ENCODE measurements around the gene ZFYVE16.
"Not testable (repeated sequence)": the region's sequence is repeated elsewhere in the genome, so short reads cannot be mapped to it uniquely, and the experiment has no call there.

ZFYVE16 gene

GRCh38 chr5:80407735-80408483 is at the start of gene ZFYVE16:
ZFYVE16 (plus strand) TSS chr5:80408064; CDS start chr5:80434148, 26,084 bp downstream.
- peak; percentile 93 for DNase-seq

DNA sequence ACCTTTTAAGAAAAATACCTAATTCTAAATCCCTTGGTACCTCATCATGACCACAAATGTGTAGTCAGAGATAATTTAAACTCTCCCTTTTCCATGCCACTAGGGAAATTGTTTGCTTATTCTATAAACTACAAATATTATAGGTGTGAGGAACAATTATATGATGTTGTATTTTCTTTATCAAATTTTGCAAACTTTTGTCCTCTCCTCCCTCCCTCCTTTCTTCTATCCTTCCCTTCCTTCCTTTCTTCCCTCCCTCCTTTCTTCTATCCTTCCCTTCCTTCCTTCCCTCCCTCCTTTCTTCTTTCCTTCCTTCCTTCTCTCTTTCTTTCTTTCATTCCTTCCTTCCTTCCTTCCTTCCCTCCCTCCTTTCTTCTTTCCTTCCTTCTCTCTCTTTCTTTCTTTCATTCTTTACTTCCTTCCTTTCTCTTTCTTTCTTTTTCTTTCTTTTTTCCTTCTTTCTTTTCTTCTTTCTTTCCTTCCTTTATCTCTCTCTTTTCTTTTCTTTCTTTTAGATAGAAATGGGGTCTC is 46.9 kb upstream of the ZFYVE16 start:
- no peak for DNase-seq

DNA sequence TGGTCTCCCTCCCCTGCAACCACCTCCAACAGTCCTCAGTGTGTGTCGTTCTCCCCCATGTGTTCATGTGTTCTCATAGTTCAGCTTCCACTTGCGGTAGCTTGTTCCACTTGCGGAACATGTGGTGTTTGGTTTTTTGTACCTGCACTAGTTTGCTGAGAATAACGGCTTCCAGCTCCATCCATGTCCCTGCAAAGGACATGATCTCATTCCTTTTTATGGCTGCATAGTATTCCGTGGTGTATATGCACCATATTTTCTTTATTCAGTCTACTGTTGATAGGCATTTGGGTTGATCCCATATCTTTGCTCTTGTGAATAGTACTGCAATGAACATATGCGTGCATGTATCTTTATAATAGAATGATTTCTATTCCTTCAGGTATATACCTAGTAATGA is 43.0 kb upstream of the ZFYVE16 start:
- DNase-seq: no peak

DNA sequence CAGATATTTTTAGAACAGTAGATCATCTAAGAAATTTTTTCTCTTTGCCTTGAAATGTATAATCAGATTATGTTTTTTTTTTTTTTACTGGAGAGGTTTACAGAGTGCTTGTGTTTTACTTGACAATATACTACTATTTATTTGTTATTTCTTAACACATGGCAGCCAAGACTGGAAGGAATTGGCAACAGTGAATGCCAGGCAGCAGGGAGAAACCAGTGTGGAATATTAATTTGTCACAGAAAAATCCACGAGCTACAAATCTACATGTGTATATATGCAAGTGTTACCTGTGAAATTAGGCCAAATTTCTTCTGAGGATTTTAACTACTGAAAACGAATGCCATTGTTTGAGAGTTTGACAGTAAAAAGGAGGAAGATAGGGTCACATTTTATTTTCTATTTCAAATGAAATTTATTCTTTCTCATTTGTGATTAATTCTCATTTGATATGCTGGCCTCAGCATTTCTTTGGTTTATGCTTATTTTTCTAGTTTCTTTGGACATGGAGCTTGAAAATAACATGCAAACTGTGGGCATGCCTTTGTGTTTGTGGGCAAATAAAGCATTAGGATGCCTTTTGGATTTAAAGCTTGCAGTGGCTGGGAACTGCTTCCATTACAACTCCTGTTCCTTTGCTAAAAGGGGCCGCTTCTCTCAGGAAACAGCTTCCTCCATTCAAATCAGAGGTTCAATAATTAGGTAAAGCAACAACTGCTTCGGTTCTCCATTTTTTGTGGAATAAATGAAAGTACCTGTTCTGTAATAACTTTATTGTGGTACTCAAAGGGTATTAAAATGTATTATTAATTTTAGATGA is 39.0 kb upstream of the ZFYVE16 start:
- DNase-seq: no peak

- no peak for DNase-seq
These were observed 38.3 kb upstream of the ZFYVE16 start for GRCh38 chr5:80369521-80369920.

GRCh38 chr5:80370390-80370789 is 37.5 kb upstream of the ZFYVE16 start:
- no peak for DNase-seq

DNA sequence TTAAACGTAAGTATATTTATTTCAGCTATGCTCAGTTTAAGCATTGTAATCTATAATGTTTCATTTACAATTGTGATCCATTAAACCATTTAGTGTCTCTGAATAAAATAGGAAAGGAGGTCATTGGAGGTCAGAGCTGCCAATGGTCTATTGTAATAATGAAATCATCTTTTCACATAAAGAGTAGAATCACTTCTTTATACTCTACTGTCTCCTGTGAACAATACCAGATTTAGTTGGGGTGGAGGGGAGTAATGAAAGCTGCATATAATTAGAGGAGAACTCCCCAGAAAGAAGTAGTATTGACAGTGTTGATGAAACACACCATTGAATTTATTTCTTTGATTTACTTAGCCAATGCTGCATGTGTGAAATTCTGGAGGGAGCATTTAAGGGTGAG is 35.1 kb upstream of the ZFYVE16 start:
- DNase-seq: no peak

GRCh38 chr5:80374188-80374587 is 33.7 kb upstream of the ZFYVE16 start:
- no peak for DNase-seq

DNA sequence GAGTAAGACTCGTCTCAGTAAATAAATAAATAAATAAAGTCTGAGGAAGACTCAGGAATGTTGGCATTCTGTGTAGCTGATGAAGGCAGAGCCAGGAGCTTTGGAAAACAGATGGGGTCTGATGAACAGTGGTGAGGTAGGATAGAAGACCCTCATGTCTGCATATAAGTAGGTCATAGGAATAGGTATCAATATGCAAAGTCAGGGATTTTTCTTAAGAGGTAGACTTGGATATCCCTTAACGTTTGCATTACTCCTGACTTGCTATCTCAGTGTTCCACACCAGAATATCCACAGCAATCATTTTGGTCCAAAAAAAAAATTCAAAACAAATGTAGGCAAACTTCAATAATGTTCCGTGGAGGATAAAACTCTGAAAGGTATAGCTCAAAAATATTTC is 31.3 kb upstream of the ZFYVE16 start:
- DNase-seq: no peak

GRCh38 chr5:80382488-80382887 is 25.4 kb upstream of the ZFYVE16 start:
- DNase-seq: no peak

DNA sequence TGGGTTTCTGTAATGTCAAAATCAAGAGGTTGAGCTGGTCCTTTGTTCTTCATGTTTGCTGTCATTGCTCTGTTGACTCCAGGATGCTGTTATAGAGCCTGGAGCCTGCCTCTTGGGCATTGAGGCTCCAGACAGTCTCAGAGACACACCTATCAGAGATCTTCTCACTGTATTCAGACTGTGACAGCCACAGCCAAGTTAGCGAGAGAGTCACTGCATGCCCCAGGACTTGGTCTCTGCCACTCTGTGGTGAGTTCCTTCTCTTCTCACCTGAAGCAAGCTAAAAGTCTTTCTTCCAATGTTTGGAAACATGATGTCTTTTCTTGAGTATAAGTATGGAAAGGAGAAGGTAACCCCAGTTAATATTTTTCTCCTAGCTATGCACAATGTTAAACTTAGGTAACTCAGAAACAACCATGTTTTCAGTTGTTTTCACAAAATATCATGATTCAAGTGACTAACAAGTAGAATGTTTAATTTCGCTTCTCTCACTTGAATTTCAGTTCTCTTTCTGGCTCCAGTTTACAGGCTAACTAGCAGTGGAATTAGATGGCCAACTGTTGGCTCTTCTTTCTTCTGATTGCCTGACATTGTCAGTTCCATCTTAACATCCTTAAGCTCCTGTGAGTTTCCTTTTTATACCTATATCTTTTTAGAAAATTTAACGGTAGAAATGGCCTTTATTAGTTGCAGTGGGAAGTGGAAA is 20.6 kb upstream of the ZFYVE16 start:
- no peak for DNase-seq

- no peak for DNase-seq
These were observed 18.3 kb upstream of the ZFYVE16 start for GRCh38 chr5:80389580-80389979.

GRCh38 chr5:80390413-80390812 is 17.5 kb upstream of the ZFYVE16 start:
- DNase-seq: not testable (repeated sequence)

GRCh38 chr5:80391267-80391666 is 16.6 kb upstream of the ZFYVE16 start:
- not testable (repeated sequence) for DNase-seq

DNA sequence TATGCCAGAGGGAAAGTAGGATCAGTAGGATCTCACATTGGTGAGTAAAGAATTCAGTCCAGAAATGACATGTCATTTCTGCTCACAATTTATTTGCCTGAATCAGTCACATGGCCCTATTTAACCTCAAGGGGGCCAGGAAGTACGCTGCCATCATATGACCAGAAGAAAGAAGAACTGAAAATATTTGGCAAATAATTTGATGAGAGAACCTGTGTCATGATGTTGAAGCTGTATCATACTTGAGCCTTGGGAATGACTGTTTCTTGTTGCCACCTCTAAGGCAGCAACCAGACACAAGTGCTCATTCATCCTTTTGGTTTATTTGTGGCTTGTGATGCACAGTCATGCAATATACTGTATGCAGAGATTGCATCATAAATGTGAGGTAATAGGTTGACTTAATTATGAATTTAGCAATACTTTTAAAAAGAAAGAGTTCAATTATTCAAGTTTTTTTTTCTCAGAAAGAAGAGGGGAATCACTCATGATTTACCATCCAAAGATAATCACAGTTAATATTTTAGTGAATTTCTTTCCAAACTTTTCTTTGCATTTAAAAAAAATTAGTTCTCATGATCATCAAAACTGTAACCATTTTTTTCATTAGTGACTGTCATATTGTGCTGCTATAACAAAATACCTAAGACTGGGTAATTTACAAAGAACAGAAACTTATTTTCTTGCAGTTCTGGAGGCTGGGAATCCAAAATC is 8.2 kb upstream of the ZFYVE16 start:
- DNase-seq: no peak

- DNase-seq: not testable (repeated sequence)
These were observed 7.5 kb upstream of the ZFYVE16 start for GRCh38 chr5:80400368-80400767.

- DNase-seq: no peak
These were observed 4.1 kb upstream of the ZFYVE16 start for GRCh38 chr5:80403782-80404181.

- no peak for DNase-seq
These were observed 707 bp upstream of the ZFYVE16 start for GRCh38 chr5:80406980-80407734.

DNA sequence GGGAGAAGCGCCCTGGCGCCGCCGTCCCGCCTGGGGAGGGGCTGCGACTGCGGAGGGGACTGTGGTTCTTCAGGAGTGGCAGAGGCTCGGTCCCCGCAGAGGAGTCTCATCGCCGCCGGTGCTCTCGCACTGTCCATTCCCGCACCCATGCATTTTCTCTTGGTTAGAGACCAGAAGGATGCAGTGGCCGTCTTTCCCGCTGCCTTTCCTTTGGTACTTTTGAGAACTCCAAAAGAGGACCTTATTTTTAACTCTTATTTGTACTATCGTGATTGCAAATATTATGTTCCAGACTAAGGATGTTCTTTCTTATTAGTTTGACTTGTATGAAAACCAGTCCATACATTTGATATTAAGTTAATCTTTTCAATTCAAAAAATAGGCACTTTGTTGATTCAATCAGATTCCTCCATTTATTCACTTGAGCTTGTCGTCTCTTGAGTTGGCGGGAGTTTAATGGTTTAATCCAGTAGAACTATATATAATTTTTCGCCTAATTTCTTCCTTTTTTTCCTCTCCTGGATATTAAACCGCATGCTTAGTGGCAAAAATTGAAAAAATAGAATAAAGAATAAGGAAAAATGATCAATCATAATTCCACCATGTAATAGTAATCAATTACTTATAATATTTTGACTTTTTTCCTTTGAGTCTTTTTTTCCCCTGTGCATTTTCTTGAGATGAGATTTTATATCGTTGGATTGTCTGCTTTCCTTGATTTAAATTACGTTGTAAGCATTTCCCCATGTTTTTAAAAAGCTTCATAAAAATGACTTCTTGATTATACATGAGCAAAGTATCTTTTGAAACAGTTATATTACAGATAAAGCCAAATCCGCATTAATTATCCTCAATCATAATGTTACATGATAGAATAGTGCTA is 861 bp downstream of the ZFYVE16 start:
- DNase-seq: no peak

- no peak for DNase-seq
These were observed 1.6 kb downstream of the ZFYVE16 start for GRCh38 chr5:80409367-80409966.

All from activated effector memory CD4-positive, alpha-beta T cell treated with Interleukin-2 at 50 U/mL for 16 hours (primary cell).